Measurements from ENCODE around the gene CUL1.
A peak's percentile ranks its signal among the peaks of the same experiment; 100 is the strongest.

The CUL1 gene

DNA sequence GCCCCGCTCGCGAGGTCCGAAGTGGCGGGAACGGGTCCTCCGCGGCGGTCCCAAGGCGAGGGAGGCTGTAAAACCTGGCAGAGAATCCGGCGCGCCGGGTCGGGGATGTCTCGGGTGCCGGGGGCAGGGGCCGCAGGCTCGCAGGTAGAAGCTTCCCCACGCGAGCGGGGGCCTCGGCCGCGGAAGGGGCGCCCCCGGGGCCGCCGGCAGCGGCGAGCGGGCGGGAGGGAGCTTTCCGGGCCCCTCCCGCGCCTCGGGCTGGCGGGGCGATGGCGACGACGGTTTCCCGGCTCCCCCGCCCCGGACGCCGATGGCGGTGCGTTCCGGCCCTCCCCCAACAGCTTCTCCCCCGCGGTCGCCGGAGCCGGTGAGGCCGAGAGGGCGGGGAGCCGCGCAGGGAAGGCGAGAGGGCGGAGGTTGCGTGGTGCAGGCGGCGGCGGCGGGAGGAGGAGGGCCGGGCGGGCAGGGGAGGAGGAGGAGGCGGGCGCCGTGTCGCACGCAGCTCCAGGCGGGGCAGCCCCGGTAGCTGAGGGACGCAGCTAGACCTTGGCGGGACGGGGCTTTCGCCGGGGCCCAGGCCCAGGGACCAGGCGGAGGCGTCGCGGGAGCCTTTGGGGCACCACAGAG, at the start of gene CUL1:
Gene CUL1, plus strand, starts transcription at position 507 of the 627 bp plus-strand sequence. CDS start 31,220 bp downstream, outside the sequence.
- DNase-seq, result peak; percentile 69

DNA sequence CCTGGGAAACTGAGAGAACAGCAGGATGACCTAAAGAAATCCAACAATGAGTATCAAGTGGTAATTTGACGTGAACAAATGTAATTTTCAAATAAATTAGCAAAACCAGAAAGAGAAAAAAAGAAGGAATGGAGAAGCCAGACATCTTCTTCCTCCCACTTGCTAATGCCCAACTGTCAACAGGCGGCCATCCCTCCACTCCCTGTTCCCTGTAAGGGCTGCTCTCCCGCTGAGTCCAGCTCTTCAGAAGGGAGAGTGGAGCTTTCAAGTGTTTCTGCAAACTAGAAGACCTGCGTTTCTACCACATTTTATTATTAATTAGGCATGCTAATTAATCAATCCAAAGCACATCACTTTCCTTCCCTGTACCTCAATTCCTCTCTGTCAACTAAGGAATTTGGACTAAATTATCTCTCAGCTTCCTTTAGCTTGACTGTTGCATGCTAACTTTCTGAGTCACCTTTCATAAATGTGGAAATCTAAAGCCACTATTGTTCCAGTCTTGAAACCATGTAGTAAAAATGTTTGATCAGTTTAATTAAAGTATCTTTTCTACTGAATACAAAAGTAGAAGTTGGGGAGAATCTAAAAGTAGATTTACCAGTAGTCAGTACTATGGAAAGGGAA, 48.4 kb upstream of the CUL1 start:
- peak; percentile 71 for DNase-seq

DNA sequence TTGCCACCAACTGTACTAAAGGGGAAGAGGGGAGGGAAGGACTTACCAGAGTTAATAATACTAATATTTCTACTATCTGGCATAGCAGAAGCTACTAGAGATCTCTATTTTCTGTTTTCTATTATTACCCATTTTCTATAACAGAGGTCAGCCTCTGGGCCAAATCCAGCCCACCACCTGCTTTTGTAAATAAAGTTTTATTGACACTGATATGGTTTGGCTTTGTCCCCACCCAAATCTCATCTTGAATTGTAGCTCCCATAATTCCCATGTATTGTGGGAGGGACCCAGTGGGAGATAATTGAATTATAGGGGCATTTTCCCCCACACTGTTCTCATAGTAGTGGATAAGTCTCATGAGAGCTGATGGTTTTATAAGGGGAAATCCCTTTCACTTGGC, 45.9 kb upstream of the CUL1 start:
- DNase-seq, result no peak

DNA sequence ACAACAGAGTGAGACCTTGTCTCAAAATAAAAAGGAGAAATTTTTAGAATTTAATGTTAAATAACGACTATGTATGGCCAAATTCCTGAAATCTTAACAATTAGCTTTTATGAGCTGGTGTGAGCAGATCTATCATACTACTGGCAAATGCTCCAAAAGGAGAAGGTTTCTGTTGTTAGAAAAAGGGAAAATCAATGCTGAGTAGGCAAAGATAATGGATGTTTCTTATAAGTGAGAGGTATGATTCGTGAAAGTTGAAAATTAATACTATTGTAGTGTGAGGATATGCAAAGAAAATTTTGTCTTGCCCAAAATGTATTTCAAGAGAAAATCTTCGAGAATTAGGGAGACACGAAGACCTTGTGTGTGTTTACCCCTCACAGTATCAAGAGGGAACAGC, 40.8 kb upstream of the CUL1 start:
- no peak for DNase-seq

DNA sequence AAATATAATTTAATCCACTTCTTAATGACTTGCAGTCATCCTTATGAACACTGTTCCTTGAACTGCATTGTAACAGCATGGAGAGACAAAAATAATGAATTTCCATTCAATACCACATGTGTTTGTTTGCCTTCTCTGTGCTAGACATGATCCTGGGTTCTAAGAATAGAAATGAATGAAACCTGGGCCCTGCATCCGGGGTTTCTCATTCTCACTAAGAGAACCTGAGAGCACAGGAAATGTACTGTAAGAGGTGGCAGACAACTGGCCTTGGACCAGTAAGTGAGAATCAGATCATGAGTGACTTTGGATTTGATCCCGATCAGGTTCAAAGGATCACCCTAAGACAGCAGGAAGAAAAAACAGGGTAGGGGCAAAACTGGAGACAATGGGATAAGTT, 37.2 kb upstream of the CUL1 start:
- DNase-seq, result no peak

DNA sequence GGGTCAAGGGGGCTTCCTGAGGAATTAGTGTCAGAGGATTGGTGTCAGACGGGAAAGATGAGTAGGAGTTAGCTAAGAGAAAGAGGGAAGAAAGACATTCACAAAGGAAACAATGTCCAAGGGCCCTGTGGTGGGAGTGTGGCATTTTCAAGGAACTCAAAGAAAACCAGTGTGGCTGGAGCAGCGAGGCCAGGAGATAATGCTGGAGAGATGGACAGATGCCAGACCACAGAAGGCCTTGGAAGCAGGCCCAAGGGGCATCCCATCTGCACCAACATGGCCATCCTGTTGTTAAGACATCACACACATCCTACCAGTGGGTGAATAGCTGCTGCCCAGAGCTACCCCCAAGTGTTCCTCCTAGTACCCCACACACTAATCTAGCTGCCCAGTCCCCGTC, 36.1 kb upstream of the CUL1 start:
- no peak for DNase-seq

DNA sequence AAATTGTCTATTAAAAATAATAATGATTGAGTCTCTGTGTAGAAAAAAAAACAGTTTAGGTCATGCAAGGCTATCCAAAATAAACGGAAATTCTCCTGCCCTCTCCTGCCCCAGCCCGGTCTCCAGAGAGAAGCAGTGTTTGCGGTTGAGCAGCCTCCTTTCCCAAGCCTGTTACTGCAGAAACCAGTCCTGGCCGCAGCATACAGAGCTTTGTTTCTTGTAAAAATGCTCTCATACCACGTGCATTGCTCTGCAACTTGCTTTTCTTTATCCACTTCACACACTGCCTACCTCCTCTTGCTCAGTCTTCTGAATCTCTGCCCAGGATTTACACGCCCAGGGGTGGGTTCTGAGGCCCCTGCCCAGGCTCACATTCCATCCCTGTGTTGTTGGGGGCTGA, 34.4 kb upstream of the CUL1 start:
- DNase-seq, result peak; percentile 60

DNA sequence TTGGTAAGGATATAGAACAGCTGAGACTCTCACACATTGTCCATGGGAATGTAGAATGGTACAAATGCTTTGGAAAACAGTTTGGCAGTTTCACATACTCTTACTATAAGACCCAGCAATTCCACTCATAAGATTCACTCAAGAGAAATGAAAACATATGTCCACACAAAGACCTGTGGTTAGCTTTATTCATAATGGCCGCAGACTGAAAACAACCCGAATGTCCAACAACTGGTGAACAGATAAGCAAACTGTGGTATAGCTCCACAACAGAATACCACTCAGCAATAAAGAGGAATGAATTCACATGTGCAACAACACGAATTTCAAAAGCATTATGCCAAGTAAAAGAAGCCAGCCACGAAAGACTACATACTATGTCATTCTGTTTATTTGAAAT, 33.5 kb upstream of the CUL1 start:
- peak; percentile 30 for DNase-seq

DNA sequence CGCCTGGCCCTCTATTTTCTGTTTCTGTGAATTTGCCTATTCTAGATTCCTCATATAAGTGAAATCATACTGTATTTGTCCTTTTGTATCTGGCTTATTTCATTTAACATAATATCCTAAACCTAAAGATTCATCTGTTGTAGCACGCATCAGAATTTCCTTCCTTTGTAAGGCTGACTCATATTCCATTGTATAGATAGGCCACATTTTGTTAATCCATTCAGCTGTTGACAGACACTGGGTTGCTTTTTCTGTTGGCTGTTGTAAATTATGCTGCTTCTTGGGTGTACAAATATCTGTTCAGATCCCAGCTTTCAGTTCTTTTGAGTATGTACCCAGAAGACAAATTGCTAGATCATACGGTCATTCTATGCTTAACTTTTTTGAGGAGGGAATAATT, 28.8 kb upstream of the CUL1 start:
- DNase-seq, result peak; percentile 10

DNA sequence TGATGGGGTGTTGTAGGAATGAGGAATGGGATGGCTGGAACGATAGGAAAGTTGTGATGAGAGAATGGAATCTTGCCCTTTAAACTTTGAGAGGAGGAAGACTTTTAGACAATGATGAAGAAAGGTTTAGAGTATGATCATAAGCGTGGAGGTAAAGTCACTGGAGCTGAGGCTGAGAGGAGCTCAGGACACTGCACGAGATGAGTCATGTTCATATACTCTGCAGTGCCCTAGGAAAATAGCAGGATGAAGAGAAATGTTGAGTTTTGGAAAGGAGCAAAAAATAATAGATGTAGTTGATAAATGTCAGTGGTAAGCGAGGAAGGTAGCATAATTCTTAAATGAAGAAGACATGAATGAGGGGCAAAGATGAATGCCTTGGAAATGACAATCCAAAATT, 28.3 kb upstream of the CUL1 start:
- no peak for DNase-seq

DNA sequence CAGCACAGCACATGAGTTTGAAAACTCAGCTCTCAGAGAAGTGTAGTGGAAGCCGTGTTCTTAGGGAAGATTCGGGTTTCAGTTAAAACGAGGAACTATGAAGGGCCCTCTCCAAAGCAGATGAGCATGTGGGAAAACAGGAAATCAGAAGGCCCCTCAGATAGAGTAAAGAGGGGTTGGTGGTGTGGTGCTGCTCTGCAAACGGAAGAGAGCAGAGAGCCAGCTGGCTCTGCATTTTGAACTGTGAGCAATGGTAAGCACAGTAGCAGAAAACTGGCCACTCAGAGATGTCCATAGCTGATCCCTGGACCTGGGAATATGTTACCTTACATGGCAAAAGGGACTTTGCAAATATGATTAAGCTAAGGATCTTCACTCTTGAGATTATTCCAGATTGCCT, 27.9 kb upstream of the CUL1 start:
- DNase-seq, result no peak

DNA sequence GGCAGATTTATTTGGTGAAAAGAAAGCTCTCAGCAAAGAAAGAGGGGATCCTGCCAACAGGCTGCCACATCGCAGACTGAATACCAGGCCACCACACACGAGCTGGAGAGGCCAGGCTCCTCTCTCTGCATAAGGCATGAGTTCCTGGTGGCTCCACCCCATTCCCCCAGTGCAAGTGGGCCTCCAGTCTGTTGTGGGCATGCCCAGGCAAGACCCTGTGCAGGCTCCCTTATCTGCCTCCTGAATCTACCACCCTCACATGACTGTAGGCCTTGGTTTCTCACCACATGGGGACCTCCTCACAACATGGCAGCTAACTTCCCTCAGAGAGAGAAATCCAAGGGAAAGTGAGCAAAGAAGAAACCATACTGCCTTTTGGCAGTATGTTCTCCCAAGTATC, 26.7 kb upstream of the CUL1 start:
- DNase-seq, result no peak

DNA sequence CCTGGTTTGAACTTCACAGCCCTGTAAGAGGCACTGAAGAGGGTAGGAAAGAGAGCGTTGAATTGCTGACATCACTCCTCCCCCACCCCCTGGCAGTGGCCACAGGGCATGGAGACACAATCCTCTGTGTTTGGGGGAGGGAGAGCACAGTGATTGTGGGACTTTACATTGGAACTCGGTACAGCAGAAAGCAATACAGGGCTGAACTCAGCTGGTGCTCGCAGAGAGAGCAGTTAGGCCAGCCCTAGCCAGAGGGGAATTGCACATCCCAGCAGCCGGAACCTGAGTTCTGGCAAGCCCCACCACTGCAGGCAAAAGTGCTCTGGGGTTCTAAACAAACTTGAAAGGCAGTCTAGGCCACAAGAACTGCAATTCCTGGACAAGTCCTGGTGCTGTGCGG, 24.0 kb upstream of the CUL1 start:
- DNase-seq, result no peak

DNA sequence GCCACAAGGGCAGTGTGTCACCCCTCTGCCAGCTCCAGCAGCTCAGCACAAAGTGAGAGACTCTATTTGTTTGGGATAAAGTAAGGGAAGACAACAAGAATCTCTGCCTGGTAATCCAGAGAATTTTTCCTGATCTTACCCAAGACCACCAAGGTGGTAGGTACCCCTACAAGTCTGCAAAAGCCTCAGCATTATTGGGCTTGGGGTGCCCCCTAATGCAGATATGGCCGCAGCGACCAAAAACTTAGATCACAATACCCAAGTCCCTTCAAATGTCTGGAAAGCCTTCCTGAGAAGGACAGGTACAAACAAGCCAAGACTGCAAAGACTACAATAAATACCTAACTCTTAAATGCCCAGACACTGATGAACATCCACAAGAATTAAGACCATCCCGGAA, 22.4 kb upstream of the CUL1 start:
- DNase-seq, result no peak

DNA sequence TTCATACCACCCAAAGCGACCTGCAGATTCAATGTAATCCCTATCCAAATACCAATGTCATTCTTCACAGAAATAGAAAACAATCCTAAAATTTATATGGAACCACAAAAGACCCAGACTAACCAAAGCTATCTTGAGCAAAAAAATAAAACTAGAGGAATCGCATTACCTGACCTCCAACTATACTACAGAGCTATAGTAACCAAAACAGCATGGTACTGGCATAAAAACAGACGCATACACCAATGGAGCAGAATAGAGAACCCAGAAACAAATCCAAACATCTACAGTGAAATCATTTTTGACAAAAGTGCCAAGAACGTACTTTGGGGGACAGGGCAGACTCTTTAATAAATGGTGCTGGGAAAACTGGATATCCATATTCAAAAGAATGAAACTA, 16.9 kb upstream of the CUL1 start:
- no peak for DNase-seq

DNA sequence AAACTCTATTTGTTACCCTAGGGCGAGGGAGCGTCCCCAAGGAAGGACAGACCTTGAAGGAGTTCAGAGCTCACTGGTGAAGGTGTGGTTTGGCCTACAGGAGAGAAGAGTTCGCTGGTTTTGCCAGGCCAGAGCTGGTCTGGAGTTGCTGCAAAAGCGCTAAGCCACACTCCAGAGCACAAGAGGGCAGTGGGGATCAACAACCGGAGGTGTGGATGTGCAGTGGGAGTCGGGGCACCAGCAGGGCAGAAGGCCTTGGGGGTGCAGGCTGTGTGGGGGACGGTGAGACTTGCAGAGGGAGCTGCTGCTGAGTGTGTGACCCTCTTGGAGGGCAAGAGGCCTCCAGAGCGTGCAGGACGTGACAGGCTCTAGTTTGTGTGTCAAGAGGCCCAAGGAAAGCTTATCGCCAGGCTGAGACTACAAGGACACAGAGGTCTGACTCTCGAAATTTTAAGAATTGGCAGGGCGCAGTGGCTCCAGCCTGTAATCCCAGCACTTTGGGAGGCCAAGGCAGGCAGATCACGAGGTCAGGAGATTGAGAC, 14.3 kb upstream of the CUL1 start:
- DNase-seq, result no peak

DNA sequence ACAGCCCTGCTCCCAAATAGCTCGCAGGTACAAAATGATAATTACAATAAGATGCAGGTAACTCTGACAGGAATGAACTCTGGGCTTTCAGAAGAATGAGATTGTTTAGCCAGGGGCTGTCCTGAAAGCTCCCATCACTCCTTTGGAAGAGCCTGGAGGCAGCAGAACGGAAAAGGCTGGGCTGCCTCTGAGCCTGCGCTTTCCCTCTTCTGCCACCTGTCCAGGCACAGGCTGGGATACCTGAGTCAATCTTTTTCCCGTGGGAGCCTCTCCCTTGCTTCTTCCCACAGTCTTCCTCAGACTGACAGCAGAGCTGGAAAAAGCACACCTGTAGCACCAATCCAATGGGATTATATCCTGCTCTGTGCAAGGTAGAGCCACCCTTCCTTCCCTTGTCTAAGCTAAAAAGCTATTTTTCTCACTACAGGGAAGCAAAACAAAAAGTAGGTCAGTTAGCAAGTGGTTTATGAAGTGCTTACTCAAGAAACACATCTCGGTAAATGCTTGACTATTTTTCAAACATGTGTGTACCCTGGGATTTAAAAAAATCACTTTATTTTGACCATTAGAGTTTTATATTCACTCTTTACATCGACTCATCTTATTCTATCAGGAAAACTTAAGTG, 12.3 kb upstream of the CUL1 start:
- DNase-seq, result no peak

DNA sequence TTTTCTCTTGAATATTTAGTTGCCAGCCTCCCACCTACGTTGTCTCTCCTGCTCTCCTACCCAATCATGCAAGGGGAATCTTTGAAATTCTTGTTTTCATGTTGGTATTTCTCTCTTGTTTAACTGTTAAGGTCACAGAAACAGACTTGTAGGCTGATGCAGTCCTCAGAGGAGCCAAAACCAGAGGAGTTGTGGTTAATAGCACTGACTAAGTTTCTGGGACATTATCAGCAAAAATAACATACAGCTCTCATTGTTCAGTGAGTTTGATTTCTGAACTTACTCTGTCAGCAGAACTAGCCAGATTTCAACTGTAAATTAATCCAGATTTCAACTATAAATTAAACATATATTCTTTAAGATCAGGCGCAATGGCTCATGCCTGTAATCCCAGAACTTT, 11.1 kb upstream of the CUL1 start:
- no peak for DNase-seq

DNA sequence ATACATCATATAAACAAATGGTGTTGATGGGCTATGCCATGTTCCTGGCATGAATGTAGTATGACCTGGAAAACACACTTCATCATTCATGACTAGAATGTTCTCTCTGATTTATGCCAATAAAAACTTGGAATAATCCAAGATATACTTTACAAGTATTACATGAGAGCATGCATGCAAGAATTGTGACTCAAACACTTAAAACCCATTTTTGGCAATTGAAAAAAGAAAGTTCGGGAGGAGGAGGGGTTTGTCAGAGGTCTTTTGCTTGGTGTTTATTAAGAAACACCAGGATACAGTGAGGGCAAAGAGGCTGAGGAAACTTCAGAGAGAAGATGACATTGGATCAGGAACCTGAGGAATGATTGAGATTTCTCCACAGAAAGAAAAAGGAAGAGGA, 10.2 kb upstream of the CUL1 start:
- DNase-seq, result no peak

DNA sequence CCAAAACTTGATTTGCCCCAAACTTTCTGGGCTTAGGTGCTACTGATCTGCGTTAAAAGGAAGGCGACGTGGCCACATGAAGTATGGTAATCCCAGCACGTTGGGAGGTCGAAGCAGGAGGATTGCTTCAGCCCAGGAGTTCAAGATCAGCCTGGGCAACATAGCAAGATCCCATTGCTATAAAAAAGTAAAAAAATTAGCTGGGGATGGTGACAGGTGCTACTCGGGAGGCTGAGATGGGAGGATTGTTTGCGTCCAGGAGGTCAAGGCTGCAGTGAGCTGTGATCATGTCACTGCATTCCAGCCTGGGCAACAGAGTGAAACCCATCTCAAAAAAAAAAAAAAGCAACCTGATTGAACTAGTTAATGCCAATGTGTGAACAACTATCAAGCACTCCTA, 5.1 kb upstream of the CUL1 start:
- DNase-seq, result no peak

DNA sequence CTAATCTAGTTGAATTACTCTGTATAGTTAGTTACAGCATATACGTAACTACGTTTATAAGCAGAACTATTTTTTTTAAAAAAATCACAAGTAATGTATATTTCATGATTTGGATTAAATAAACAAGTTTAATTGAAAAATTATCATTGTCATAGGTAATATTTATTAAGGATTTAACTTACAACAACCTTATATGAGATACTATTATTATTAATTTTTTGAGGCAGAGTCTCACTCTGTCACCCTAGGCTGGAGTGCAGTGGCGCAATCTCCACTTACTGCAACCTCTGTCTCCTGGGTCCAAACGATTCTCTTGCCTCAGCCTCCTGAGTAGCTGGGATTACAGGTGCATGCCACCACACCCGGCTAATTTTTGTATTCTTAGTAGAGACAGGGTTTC, 4.1 kb upstream of the CUL1 start:
- DNase-seq, result no peak

DNA sequence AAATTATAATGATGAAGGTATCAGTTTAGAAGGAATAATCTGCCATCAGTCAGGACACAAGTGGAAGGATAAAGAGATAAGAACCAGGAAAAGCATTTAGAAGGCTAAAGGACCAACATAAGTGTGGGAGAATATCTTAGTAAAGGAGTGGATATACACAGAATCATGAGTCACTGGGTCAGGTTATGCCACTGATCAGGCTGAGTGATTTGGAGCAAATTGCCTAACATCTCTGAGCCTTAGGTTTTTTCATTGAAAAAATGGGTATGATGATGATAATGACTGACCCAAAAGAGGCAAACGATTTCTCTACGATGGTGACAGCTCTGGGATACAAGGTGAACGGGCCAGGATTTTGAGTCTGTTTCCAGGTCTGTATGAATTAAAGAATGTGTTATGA, 2.8 kb upstream of the CUL1 start:
- no peak for DNase-seq

DNA sequence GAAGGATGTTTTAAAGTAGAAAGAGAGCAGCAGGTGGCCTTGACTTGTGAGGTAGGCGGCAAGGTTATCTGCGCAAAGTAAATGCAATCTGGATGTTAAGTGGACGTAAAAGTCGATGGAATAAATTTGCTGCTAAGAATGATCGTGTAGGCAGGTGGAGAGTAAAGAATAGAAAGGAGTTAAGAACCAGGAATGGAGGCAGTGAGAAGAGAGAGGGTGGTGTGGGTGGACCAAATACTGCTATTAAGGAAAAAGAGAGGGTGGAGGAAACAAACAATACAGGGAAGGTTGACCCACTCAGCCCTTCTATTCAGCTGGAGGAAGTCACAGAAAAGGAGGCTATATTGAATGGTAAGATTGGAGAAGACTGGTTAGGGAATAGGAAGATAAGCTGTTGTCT, 1.9 kb upstream of the CUL1 start:
- DNase-seq, result no peak

DNA sequence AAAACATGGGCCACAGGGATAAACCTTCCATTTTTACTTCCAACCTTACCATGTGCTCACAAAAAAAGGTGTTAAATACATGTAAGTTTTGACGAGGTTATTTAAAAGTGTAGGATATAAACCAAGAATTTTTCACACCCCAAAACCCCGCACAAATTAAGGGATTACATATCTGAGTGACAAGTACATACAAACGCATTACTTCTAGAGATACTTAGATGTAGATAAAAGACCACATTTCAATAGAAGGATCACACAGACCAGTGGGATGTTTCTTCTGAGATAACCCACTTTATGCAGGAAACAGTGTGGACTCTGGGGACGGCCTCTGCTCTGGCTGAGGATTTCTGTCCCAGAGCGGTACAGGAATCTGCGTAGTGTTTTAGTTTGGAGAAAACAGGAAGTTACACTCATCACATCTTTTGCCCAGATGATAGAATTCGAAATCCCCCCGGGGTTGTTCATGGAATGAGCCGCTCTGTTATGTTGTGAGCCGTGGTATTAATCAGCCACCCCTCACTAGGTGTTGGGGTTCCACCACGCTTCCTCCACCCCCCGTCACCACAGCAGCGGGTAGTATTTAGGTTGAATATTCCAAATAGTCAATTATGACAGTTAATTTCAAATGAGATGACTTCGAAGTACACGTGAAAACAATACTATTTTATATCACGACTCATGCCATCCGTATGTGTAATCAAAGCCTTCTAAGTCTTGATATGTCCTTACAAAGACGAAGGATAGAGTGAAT, 1.3 kb upstream of the CUL1 start:
- peak; percentile 63 for DNase-seq

Measured in fibroblast of upper back skin (primary cell).